ENCODE data around the gene SYT2.

- TF ChIP-seq CTCF (IDR thresholded peaks at IDR 0.05; ENCODE audit: low read depth, low read length, poor library complexity, severe bottlenecking) (no peak), EZH2phosphoT487 (IDR thresholded peaks at IDR 0.05; ENCODE audit: borderline replicate concordance, low read length) (no peak)
Observed at GRCh38 chr1:202659541-202659940, 50.7 kb downstream of the SYT2 start.

Data from DOHH2 (cell line).